Adrenal gland (tissue), 5 donors: Measurements from ENCODE around the gene DOK6.

Experiments used
- POLR2A ChIP-seq, 2 donors: fragments of 450-650 bp; IDR thresholded peaks; one replicate each; pipeline ENCODE4 v1.6.1; 2017; ENCODE audit warnings: antibody characterized with exemption in 2 of 2, mild to moderate bottlenecking in 2 of 2, moderate library complexity in 1 of 2
- TF ChIP-seq, protein P1 (sequence below), 6 experiments: fragments of 450-650 bp in 4 of 6; fragments of 200-600 bp in 2 of 6; sonication (generic) in 1 of 6; IDR thresholded peaks; 1 replicate in 5 of 6; 2 replicates in 1 of 6; pipeline versions ENCODE4 v1.5.1 to v1.8.0; 2016 to 2021; ENCODE audit warnings: antibody characterized with exemption in 6 of 6, mild to moderate bottlenecking in 2 of 6, moderate library complexity in 1 of 6
- donor health status: DM: no; HTN: no; CAD: no.

DNA sequence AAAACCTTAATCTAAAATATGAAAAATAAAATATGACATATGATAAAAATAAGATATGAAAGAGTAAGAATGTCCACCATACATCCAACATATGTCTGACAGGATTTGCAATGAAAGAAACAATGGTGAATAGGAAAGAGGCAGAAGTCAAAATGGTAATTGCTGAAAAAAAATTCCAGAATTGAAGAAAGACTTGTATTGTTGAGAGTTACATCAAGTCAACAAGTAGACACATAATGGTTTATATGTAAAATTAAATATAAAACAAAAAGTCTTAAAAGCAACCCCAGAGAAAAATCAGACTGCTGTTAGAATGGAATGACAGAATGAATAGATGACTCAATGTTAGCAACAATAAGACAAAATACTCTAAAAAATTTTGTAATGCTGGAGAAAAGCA lies 255.1 kb downstream of the DOK6 start:
- TF ChIP-seq POLR2A (IDR thresholded peaks at IDR 0.05), result no peak
- TF ChIP-seq, protein P1, sequence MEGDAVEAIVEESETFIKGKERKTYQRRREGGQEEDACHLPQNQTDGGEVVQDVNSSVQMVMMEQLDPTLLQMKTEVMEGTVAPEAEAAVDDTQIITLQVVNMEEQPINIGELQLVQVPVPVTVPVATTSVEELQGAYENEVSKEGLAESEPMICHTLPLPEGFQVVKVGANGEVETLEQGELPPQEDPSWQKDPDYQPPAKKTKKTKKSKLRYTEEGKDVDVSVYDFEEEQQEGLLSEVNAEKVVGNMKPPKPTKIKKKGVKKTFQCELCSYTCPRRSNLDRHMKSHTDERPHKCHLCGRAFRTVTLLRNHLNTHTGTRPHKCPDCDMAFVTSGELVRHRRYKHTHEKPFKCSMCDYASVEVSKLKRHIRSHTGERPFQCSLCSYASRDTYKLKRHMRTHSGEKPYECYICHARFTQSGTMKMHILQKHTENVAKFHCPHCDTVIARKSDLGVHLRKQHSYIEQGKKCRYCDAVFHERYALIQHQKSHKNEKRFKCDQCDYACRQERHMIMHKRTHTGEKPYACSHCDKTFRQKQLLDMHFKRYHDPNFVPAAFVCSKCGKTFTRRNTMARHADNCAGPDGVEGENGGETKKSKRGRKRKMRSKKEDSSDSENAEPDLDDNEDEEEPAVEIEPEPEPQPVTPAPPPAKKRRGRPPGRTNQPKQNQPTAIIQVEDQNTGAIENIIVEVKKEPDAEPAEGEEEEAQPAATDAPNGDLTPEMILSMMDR (IDR thresholded peaks at IDR 0.05), result no peak
